Naive thymus-derived CD4-positive, alpha-beta T cell (primary cell): ENCODE data around the gene GSG1L2. TPM values are rescaled to one million over a fixed set of nuclear protein-coding genes. Genes with fewer than 3 reads are reported as not detected.

Experiments used
- ATAC-seq: fragments of 150-1000 bp; cut with Tn5 transposase; 2 replicates; pipeline ENCODE4 v1.10.0; 2021; ENCODE audit warnings: mild to moderate bottlenecking, moderate library complexity
- CTCF ChIA-PET: fragments of 350-600 bp; sonication (Branson Sonifier 250); formaldehyde crosslinking; loops from one replicate; lab custom pipeline; 2021; ENCODE audit warnings: antibody characterized with exemption; lab: Charles Lee
- POLR2A ChIA-PET: fragments of 350-600 bp; sonication (Branson Sonifier 250); formaldehyde crosslinking; loops from one replicate; lab custom pipeline; 2021; ENCODE audit warnings: antibody characterized with exemption, inconsistent platforms; lab: Charles Lee
- DNase-seq, 9 donors: peaks; one replicate each; pipeline versions ENCODE4 v3.0.0 to v3.0.0-alpha.2; 2020 to 2022; ENCODE audit warnings: mixed read lengths in 1 of 9
- H3K27ac ChIP-seq: one replicate; pipeline ENCODE4 v1.7.0; 2013; ENCODE audit warnings: mild to moderate bottlenecking, low read depth, low read length, moderate library complexity
- H3K27me3 ChIP-seq, 2 donors: one replicate each; pipeline ENCODE4 v1.7.0; 2013; ENCODE audit warnings: low read length in 2 of 2, mild to moderate bottlenecking in 2 of 2, moderate library complexity in 2 of 2; ENCODE audit not compliant: control insufficient read depth in 2 of 2, insufficient read depth in 2 of 2
- H3K36me3 ChIP-seq, 3 experiments: 1 replicate in 2 of 3; 2 replicates in 1 of 3; pipeline ENCODE4 v1.7.0; 2013; ENCODE audit warnings: low read length in 3 of 3, mild to moderate bottlenecking in 3 of 3, moderate library complexity in 1 of 3; ENCODE audit not compliant: insufficient read depth in 3 of 3, control insufficient read depth in 2 of 3
- H3K4me1 ChIP-seq, 2 donors: one replicate each; pipeline ENCODE4 v1.7.0; 2013; ENCODE audit warnings: low read length in 2 of 2, mild to moderate bottlenecking in 2 of 2, moderate library complexity in 1 of 2; ENCODE audit not compliant: control insufficient read depth in 2 of 2, insufficient read depth in 2 of 2
- H3K4me3 ChIP-seq: 2 replicates; pipeline ENCODE4 v1.7.0; 2013; ENCODE audit warnings: mild to moderate bottlenecking, low read length
- H3K9me3 ChIP-seq, 3 experiments: 1 replicate in 2 of 3; 2 replicates in 1 of 3; pipeline ENCODE4 v1.7.0; 2013; ENCODE audit warnings: low read length in 3 of 3; ENCODE audit not compliant: control insufficient read depth in 2 of 3
- H3K27ac Mint-ChIP-seq, 9 donors: one replicate each; pipeline ENCODE4 v1.8.0; 2020 to 2022; ENCODE audit warnings: mixed read lengths in 9 of 9, mild to moderate bottlenecking in 8 of 9, moderate library complexity in 5 of 9, inconsistent platforms in 2 of 9
- H3K27me3 Mint-ChIP-seq, 5 donors: one replicate each; pipeline ENCODE4 v1.8.0; 2021 to 2022; ENCODE audit warnings: mixed read lengths in 5 of 5, mild to moderate bottlenecking in 1 of 5
- H3K36me3 Mint-ChIP-seq, 5 donors: one replicate each; pipeline ENCODE4 v1.8.0; 2020 to 2022; ENCODE audit warnings: mixed read lengths in 5 of 5, mild to moderate bottlenecking in 3 of 5, inconsistent platforms in 1 of 5
- H3K4me1 Mint-ChIP-seq, 7 donors: one replicate each; pipeline ENCODE4 v1.8.0; 2020 to 2022; ENCODE audit warnings: mixed read lengths in 7 of 7, mild to moderate bottlenecking in 3 of 7, inconsistent platforms in 1 of 7
- H3K4me3 Mint-ChIP-seq, 10 donors: one replicate each; pipeline ENCODE4 v1.8.0; 2020 to 2022; ENCODE audit warnings: mild to moderate bottlenecking in 10 of 10, mixed read lengths in 10 of 10, moderate library complexity in 6 of 10, inconsistent platforms in 2 of 10
- H3K9me3 Mint-ChIP-seq, 11 donors: one replicate each; pipeline ENCODE4 v1.8.0; 2020 to 2022; ENCODE audit warnings: mixed read lengths in 11 of 11, mild to moderate bottlenecking in 4 of 11, inconsistent platforms in 1 of 11, moderate library complexity in 1 of 11
- intact Hi-C, 2 donors: fragments of 100-400 bp; cut with micrococcal nuclease; formaldehyde crosslinking; loops; one replicate each; pipeline ENCODE4 v1.15.1; 2023
- polyA plus RNA-seq, 2 donors: library from polyadenylated mRNA; unstranded; fragments of 300-500 nt; fragmentation: Illumina TruSeq; gene quantifications; one replicate each; pipeline ENCODE4 v1.2.3, GENCODE V29; 2021
- total RNA-seq, 6 experiments: library from RNA in 5 of 6; stranded (reverse) in 5 of 6; gene quantifications; 1 replicate in 5 of 6; 2 replicates in 1 of 6; pipeline ENCODE4 v1.2.3 and lab custom pipeline; 2021 to 2026

Gene GSG1L2
- total and polyA plus RNA-seq, 7 experiments from 2014 or later, result not detected

DNA sequence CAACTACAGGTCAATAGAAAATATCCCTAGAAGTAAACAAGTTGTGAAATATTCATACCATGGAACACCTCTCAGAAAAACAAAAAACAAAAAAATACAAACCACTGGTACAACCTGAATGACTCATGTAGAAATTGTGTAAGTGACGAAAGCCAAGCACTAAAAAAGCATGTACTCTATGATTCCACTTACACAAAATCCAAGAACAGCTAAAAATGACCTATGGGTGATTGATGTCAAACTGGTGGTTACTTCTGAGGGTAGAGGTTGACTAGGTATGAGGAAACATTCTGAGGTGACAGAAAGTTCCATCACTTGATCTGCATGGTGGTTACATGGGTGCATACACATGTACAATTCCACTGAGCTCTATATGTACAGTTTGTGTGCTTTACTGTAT lies 61.6 kb downstream of the GSG1L2 start:
- no peak overlapping the region for H3K27ac ChIP-seq
- H3K27me3 ChIP-seq, result peaks cover 0 to 4% of the 10 kb centered on the region in 2 donors
- no peak for ATAC-seq
- H3K36me3 ChIP-seq, result no peaks in the 10 kb centered on the region
- intact Hi-C loops, result no loop called here
- H3K4me3 ChIP-seq, result no peak overlapping the region
- H3K4me1 ChIP-seq, result no peaks in the 10 kb centered on the region
- H3K27me3 Mint-ChIP-seq, result peaks cover 0 to 35% (median 31%) of the 10 kb centered on the region in 5 donors
- POLR2A ChIA-PET, result no interaction called here
- H3K9me3 ChIP-seq, result no peaks in the 10 kb centered on the region
- H3K36me3 Mint-ChIP-seq, result no peaks in the 10 kb centered on the region
- H3K9me3 Mint-ChIP-seq, result peaks cover 0 to 3% (median 0%) of the 10 kb centered on the region in 11 donors
- no peak overlapping the region for H3K4me3 Mint-ChIP-seq
- no peaks in the 10 kb centered on the region for H3K4me1 Mint-ChIP-seq
- DNase-seq, result no peak
- H3K27ac Mint-ChIP-seq, result no peak overlapping the region
- CTCF ChIA-PET, result no interaction called here

DNA sequence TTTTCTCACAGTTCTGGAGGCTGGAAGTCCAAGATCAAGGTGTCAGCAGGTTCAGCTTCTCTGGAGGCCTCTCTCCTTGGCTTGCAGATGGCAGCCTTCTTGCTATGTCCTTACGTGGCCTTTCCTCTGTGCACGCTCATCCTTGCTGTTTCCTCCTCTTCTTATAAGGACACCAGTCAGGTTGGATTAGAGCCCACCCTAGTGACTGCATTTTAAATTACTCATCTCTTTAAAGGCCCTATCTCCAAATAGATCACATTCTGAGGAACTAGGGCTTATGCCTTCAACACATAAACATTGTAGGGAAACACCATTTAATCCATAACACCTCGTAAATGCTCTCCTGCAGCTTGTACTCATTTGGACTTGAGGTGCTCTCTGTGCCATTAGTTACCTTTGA lies 66.8 kb downstream of the GSG1L2 start:
- Mint-ChIP-seq H3K4me3 (no peak overlapping the region), H3K27ac (no peak overlapping the region), H3K4me1 (no peaks in the 10 kb centered on the region), H3K9me3 (peaks cover 0 to 7% (median 0%) of the 10 kb centered on the region in 11 donors), H3K27me3 (peaks cover 3 to 68% (median 30%) of the 10 kb centered on the region in 5 donors), H3K36me3 (peaks cover 0 to 7% (median 0%) of the 10 kb centered on the region in 5 donors)
- ChIA-PET CTCF (no interaction called here), POLR2A (no interaction called here)
- DNase-seq, result no peak
- Histone ChIP-seq H3K27ac (no peak overlapping the region), H3K9me3 (no peaks in the 10 kb centered on the region), H3K4me1 (no peaks in the 10 kb centered on the region), H3K36me3 (no peaks in the 10 kb centered on the region), H3K4me3 (no peak overlapping the region), H3K27me3 (no peaks in the 10 kb centered on the region)
- intact Hi-C loops, result no loop called here
- no peak for ATAC-seq

Other genes starting within 250 kb of the GSG1L2 start
- 10 to 100 TPM; 45.1 to 71.3 (median 48.9) TPM for gene STX8, start 246.3 kb downstream of the GSG1L2 start, total RNA-seq
- gene STX8, start 246.3 kb downstream of the GSG1L2 start, polyA plus RNA-seq, result 100 to 1,000 TPM; 105 to 116 TPM
- gene CFAP52, start 245.4 kb downstream of the GSG1L2 start, total RNA-seq, result not detected
- gene CFAP52, start 245.4 kb downstream of the GSG1L2 start, polyA plus RNA-seq, result not detected
- gene USP43, start 176.6 kb downstream of the GSG1L2 start, total RNA-seq, result 1 to 10 TPM in 1 of 5 experiments, under 1 TPM in 1, not detected in 3; 0.27 to 1.0 TPM
- gene USP43, start 176.6 kb downstream of the GSG1L2 start, polyA plus RNA-seq, result not detected
- not detected for gene DHRS7C, start 30.5 kb downstream of the GSG1L2 start, total RNA-seq
- not detected for gene DHRS7C, start 30.5 kb downstream of the GSG1L2 start, polyA plus RNA-seq
- not detected for gene GLP2R, start 3.8 kb upstream of the GSG1L2 start, total RNA-seq
- not detected for gene GLP2R, start 3.8 kb upstream of the GSG1L2 start, polyA plus RNA-seq
- under 1 TPM in 1 of 5 experiments, not detected in 4; 0.93 TPM for gene RCVRN, start 83.2 kb upstream of the GSG1L2 start, total RNA-seq
- not detected for gene RCVRN, start 83.2 kb upstream of the GSG1L2 start, polyA plus RNA-seq